Measurements from ENCODE around the gene WNT2B. TPM values are rescaled to one million over a fixed set of nuclear protein-coding genes. Genes with fewer than 3 reads are reported as not detected.

WNT2B gene
- total RNA-seq, 6 experiments from 2014 or later, result 1.9 to 3.8 (median 3.5) TPM

DNA sequence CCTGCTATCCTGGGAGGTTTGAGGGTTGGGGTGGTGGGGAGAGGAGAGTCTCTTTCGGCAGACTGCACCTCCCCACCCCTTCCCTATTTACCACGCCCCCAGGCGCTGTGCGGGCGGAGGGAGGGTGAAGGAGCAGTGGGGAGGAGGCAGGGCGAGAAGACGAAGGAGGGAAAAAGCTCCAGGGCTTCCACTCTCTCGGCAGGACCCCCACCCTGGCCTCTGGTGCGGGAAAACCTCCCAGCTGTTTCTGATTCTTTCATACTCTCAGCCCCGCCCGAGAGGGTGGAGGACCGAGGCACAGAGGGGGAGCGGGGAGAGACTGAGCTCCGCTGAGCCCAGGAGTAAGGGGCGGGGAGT is 866 bp upstream of the WNT2B start:
- Mint-ChIP-seq H3K36me3 (ENCODE audit: low read depth) (no peaks in the 10 kb centered on the region), H3K4me1 (ENCODE audit: low read depth) (peaks cover 5% of the 10 kb centered on the region), H3K9me3 (no peaks in the 10 kb centered on the region), H3K27me3 (ENCODE audit: insufficient read depth) (peaks cover 11% of the 10 kb centered on the region; the same call in 1 of the 2 replicates), H3K4me3 (peak overlapping the region; percentile 81), H3K27ac (no peak overlapping the region)
- TF ChIP-seq, protein P1, sequence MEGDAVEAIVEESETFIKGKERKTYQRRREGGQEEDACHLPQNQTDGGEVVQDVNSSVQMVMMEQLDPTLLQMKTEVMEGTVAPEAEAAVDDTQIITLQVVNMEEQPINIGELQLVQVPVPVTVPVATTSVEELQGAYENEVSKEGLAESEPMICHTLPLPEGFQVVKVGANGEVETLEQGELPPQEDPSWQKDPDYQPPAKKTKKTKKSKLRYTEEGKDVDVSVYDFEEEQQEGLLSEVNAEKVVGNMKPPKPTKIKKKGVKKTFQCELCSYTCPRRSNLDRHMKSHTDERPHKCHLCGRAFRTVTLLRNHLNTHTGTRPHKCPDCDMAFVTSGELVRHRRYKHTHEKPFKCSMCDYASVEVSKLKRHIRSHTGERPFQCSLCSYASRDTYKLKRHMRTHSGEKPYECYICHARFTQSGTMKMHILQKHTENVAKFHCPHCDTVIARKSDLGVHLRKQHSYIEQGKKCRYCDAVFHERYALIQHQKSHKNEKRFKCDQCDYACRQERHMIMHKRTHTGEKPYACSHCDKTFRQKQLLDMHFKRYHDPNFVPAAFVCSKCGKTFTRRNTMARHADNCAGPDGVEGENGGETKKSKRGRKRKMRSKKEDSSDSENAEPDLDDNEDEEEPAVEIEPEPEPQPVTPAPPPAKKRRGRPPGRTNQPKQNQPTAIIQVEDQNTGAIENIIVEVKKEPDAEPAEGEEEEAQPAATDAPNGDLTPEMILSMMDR (IDR thresholded peaks at IDR 0.05), result no peak
- no peak for DNase-seq

DNA sequence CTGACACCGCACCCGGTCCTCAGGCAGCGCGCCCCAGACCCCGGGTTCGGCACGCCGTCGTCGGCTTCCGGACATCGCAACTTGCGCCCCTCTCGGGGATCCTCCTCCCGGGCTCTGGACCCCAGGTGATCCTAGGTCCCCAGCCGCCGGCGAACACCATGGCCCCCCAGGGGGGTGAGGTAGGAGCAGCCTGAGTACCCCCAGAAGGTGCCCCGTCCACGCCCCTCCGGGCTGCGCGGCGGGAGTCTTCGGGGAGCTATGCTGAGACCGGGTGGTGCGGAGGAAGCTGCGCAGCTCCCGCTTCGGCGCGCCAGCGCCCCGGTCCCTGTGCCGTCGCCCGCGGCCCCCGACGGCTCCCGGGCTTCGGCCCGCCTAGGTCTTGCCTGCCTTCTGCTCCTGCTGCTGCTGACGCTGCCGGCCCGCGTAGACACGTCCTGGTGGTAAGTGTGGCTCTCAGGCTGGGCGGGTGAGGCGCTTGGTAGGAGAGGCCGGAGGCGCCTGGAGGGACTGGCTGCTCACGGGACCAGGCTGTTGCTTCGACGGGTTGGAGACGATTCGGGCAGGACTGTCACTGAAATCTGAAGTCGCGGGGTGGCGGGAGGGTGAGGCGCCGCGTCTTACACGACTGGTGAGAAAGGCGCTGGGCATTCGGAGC is 367 bp downstream of the WNT2B start:
- DNase-seq, result no peak
- no peak overlapping the region for H3K27ac Mint-ChIP-seq

DNA sequence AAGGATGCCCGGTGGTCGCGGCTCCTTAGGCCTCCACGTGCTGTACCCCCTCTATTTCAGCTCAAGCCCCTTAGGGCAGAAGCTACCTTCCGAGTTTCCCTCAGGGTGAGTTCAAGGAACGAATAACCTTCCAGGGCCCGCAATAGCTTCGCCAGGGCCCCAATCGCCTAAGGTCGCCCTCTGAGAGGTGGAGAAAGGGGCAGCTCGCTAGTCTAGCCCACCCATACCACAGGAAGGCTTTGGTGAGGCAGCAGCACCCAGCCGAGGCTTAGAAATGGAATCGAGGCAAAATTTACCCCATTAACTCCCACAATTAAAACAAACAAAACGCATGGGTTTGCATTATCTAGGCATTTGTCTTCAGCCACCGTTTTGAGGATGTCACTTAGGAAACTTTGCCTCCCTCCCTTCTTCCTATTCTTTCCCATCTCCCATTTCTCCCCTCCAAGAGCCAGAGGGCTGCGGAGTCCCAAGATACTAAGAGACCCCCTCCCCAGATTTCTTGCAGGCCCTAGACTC is 954 bp downstream of the WNT2B start:
- no peak for DNase-seq
- H3K4me1 Mint-ChIP-seq (ENCODE audit: low read depth), result peaks cover 2% of the 10 kb centered on the region; the same call in 1 of the 2 replicates
- H3K27ac Mint-ChIP-seq, result no peak overlapping the region
- no peaks in the 10 kb centered on the region for H3K36me3 Mint-ChIP-seq (ENCODE audit: low read depth)
- peaks cover 10% of the 10 kb centered on the region; the same call in 1 of the 2 replicates for H3K27me3 Mint-ChIP-seq (ENCODE audit: insufficient read depth)
- peak overlapping the region; percentile 24; the same call in 1 of the 2 replicates for H3K4me3 Mint-ChIP-seq
- TF ChIP-seq, protein P1 (IDR thresholded peaks at IDR 0.05), result no peak
- no peaks in the 10 kb centered on the region for H3K9me3 Mint-ChIP-seq

More for the DNA sequence above, 367 bp downstream of the WNT2B start:
- no peaks in the 10 kb centered on the region for H3K9me3 Mint-ChIP-seq
- TF ChIP-seq, protein P1 (IDR thresholded peaks at IDR 0.05), result no peak
- no peaks in the 10 kb centered on the region for H3K4me1 Mint-ChIP-seq (ENCODE audit: low read depth)
- peaks cover 11% of the 10 kb centered on the region; the same call in 1 of the 2 replicates for H3K27me3 Mint-ChIP-seq (ENCODE audit: insufficient read depth)
- peak overlapping the region; percentile 24 for H3K4me3 Mint-ChIP-seq
- no peaks in the 10 kb centered on the region for H3K36me3 Mint-ChIP-seq (ENCODE audit: low read depth)

DNA sequence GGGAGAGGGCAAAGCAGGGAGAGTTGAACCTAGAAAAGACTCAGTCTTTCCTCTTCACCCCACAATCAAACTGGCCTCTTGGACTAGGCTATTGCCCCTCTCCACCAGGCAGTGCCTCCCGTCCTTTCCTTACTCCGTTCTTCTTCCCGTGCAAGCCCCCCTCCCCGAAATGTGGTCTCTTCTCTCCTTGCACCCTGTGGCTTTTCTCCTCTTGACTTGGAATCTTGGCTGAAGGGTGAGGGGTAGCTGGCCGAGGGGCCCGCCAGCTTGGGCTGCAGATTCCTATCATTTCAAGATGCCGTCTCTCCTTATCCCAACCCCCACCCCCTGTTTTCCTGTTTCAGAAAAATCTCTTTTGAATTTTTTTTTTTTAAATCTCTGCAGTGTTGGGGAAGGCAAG is 1.6 kb downstream of the WNT2B start:
- H3K27me3 Mint-ChIP-seq (ENCODE audit: insufficient read depth), result peaks cover 10% of the 10 kb centered on the region; the same call in 1 of the 2 replicates
- H3K9me3 Mint-ChIP-seq, result no peaks in the 10 kb centered on the region
- DNase-seq, result no peak
- H3K4me3 Mint-ChIP-seq, result no peak overlapping the region
- H3K36me3 Mint-ChIP-seq (ENCODE audit: low read depth), result no peaks in the 10 kb centered on the region
- TF ChIP-seq, protein P1 (IDR thresholded peaks at IDR 0.05), result no peak
- peaks cover 9% of the 10 kb centered on the region for H3K4me1 Mint-ChIP-seq (ENCODE audit: low read depth)
- H3K27ac Mint-ChIP-seq, result no peak overlapping the region

DNA sequence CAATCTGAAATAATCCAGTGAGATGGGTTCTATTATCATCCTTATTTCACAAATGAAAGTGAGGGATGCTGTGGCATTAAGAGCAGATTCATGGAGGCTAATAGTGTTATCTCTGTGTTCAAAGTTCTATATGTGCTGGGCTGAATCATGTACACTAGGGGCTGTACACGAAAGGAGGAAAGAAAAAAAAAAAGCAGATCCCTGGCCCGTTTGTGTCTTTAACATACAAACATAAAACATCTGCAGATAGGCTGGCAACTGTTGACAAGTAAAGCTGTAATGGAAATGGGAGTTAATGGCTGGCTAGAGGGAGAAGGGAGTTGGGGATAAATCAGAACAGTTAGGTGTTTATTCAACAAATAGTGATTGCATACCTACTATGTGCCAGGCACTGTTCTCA is 3.1 kb downstream of the WNT2B start:
- Mint-ChIP-seq H3K4me3 (no peak overlapping the region), H3K27ac (no peak overlapping the region), H3K4me1 (ENCODE audit: low read depth) (peaks cover 20% of the 10 kb centered on the region), H3K36me3 (ENCODE audit: low read depth) (peaks cover 6% of the 10 kb centered on the region; the same call in 1 of the 2 replicates), H3K27me3 (ENCODE audit: insufficient read depth) (peaks cover 10% of the 10 kb centered on the region; the same call in 1 of the 2 replicates), H3K9me3 (no peaks in the 10 kb centered on the region)
- no peak for DNase-seq
- TF ChIP-seq, protein P1 (IDR thresholded peaks at IDR 0.05), result no peak
